HG03045 (cell line): Measurements from ENCODE around the gene CCDC88C.
"Not testable (repeated sequence)": the region's sequence is repeated elsewhere in the genome, so short reads cannot be mapped to it uniquely, and the experiment has no call there.

ENCODE experiments used
- ATAC-seq: cut with Tn5 transposase; IDR thresholded peaks from one replicate; pipeline ENCODE4 v1.9.1; 2021; ENCODE audit warnings: mild to moderate bottlenecking, moderate library complexity; ENCODE audit not compliant: unreplicated experiment

The CCDC88C gene

GRCh38 chr14:91417120-91417982 lies at the start of gene CCDC88C:
Gene CCDC88C (minus strand): TSS chr14:91417820. CDS start chr14:91417690, 130 bp downstream.
- ATAC-seq: peak; percentile 57

- no peak for ATAC-seq
Observed at GRCh38 chr14:91466192-91466591, 48.6 kb upstream of the CCDC88C start.

GRCh38 chr14:91464615-91465205 lies 47.1 kb upstream of the CCDC88C start:
- no peak for ATAC-seq

GRCh38 chr14:91458612-91459011 lies 41.0 kb upstream of the CCDC88C start:
- no peak for ATAC-seq

- ATAC-seq: no peak
Observed at GRCh38 chr14:91456283-91456682, 38.7 kb upstream of the CCDC88C start.

GRCh38 chr14:91454580-91454979 lies 37.0 kb upstream of the CCDC88C start:
- ATAC-seq: no peak

- ATAC-seq: no peak
Observed at GRCh38 chr14:91454155-91454554, 36.5 kb upstream of the CCDC88C start.

- ATAC-seq: no peak
Observed at GRCh38 chr14:91453744-91454143, 36.1 kb upstream of the CCDC88C start.

GRCh38 chr14:91444335-91445020 lies 26.9 kb upstream of the CCDC88C start:
- ATAC-seq: no peak

- no peak for ATAC-seq
Observed at GRCh38 chr14:91439345-91439744, 21.7 kb upstream of the CCDC88C start.

GRCh38 chr14:91438845-91439244 lies 21.2 kb upstream of the CCDC88C start:
- ATAC-seq: no peak

GRCh38 chr14:91436266-91436665 lies 18.6 kb upstream of the CCDC88C start:
- ATAC-seq: not testable (repeated sequence)

- ATAC-seq: no peak
Observed at GRCh38 chr14:91429385-91429784, 11.8 kb upstream of the CCDC88C start.

- not testable (repeated sequence) for ATAC-seq
Observed at GRCh38 chr14:91428931-91429330, 11.3 kb upstream of the CCDC88C start.

GRCh38 chr14:91425531-91425944 lies 7.9 kb upstream of the CCDC88C start:
- not testable (repeated sequence) for ATAC-seq

- no peak for ATAC-seq
Observed at GRCh38 chr14:91424813-91425530, 7.4 kb upstream of the CCDC88C start.

- no peak for ATAC-seq
Observed at GRCh38 chr14:91420686-91421085, 3.1 kb upstream of the CCDC88C start.

- ATAC-seq: no peak
Observed at GRCh38 chr14:91419451-91419850, 1.8 kb upstream of the CCDC88C start.

- ATAC-seq: no peak
Observed at GRCh38 chr14:91419044-91419397, 1.4 kb upstream of the CCDC88C start.

- peak; percentile 32 for ATAC-seq
Observed at GRCh38 chr14:91418387-91419043, 895 bp upstream of the CCDC88C start.

GRCh38 chr14:91417983-91418386 lies 365 bp upstream of the CCDC88C start:
- ATAC-seq: peak; percentile 43
